K562 (cell line): ENCODE results near the gene AHNAK. TPM values are rescaled to one million over a fixed set of nuclear protein-coding genes. Genes with fewer than 3 reads are reported as not detected.

ENCODE experiments used
- ELF2 ChIP-seq: fragments of 250-450 bp; sonication (Bioruptor Pico); IDR thresholded peaks from 2 replicates; pipeline ENCODE4 v1.5.0; 2021; ENCODE audit warnings: mild to moderate bottlenecking
- FOXJ3 ChIP-seq: sonication (generic); formaldehyde crosslinking; IDR thresholded peaks from 2 replicates; pipeline ENCODE4 v1.4.0; 2020; ENCODE audit warnings: mild to moderate bottlenecking, missing genetic modification reagents
- GATAD2B ChIP-seq: fragments of 450-650 bp; IDR thresholded peaks from 2 replicates; pipeline ENCODE4 v1.6.1; 2017; ENCODE audit warnings: mild to moderate bottlenecking, borderline replicate concordance
- HMGXB4 ChIP-seq: sonication (generic); formaldehyde crosslinking; IDR thresholded peaks from 2 replicates; pipeline ENCODE4 v1.8.1; 2023; ENCODE audit warnings: mild to moderate bottlenecking, missing genetic modification reagents
- KLF1 ChIP-seq: fragments of 450-650 bp; IDR thresholded peaks from 2 replicates; pipeline ENCODE4 v1.6.1; 2016; ENCODE audit warnings: missing genetic modification characterization, missing compliant biosample characterization
- L3MBTL2 ChIP-seq: fragments of 450-650 bp; IDR thresholded peaks from 2 replicates; pipeline ENCODE4 v1.6.1; 2016; ENCODE audit warnings: mild to moderate bottlenecking, moderate library complexity
- NCOA1 ChIP-seq: fragments of 450-650 bp; IDR thresholded peaks from 2 replicates; pipeline ENCODE4 v1.6.1; 2016; ENCODE audit warnings: low read depth
- NCOR1 ChIP-seq: fragments of 450-650 bp; IDR thresholded peaks from 2 replicates; pipeline ENCODE4 v1.6.1; 2016; ENCODE audit warnings: mild to moderate bottlenecking, moderate library complexity
- NELFE ChIP-seq: IDR thresholded peaks from 2 replicates; pipeline ENCODE4 v1.6.1; 2011; ENCODE audit warnings: mild to moderate bottlenecking; ENCODE audit not compliant: insufficient read depth, insufficient read length
- NEUROD1 ChIP-seq: fragments of 150-350 bp; IDR thresholded peaks from 2 replicates; pipeline ENCODE4 v1.6.1; 2014; ENCODE audit warnings: borderline replicate concordance, low read length, low read depth; ENCODE audit not compliant: partially characterized antibody
- NR2F6 ChIP-seq: fragments of 450-650 bp; formaldehyde crosslinking; IDR thresholded peaks from 2 replicates; pipeline ENCODE4 v1.4.0; 2020; ENCODE audit warnings: mild to moderate bottlenecking
- SETDB1 ChIP-seq: IDR thresholded peaks from one replicate; pipeline ENCODE4 v1.6.1; 2012; ENCODE audit warnings: low read length, control low read depth, inconsistent platforms
- SIX5 ChIP-seq, 2 experiments: IDR thresholded peaks; 2 replicates each; pipeline ENCODE4 v1.6.1; 2011; ENCODE audit warnings: low read length in 2 of 2, borderline replicate concordance in 1 of 2, low read depth in 1 of 2, mild to moderate bottlenecking in 1 of 2, moderate library complexity in 1 of 2; ENCODE audit not compliant: insufficient read depth in 1 of 2
- SMARCA4 ChIP-seq: fragments of 450-650 bp; IDR thresholded peaks from 2 replicates; pipeline ENCODE4 v1.6.1; 2016
- STAT6 ChIP-seq: sonication (generic); formaldehyde crosslinking; IDR thresholded peaks from 2 replicates; pipeline ENCODE4 v1.8.1; 2023; ENCODE audit warnings: mild to moderate bottlenecking, missing genetic modification reagents
- TAL1 ChIP-seq: fragments of 450-650 bp; IDR thresholded peaks from 2 replicates; pipeline ENCODE4 v1.6.1; 2016; ENCODE audit warnings: mild to moderate bottlenecking
- TCF15 ChIP-seq: fragments of 250-450 bp; sonication (Bioruptor Pico); IDR thresholded peaks from 2 replicates; pipeline ENCODE4 v1.8.0; 2022; ENCODE audit warnings: moderate library complexity, mild to moderate bottlenecking, inconsistent platforms
- ZNF3 ChIP-seq: fragments of 250-450 bp; sonication (Bioruptor Pico); IDR thresholded peaks from 2 replicates; pipeline ENCODE4 v1.5.0; 2021; ENCODE audit warnings: mild to moderate bottlenecking, moderate library complexity
- ZNF551 ChIP-seq: fragments of 250-450 bp; sonication (Bioruptor Pico); IDR thresholded peaks from 2 replicates; pipeline ENCODE4 v1.5.0; 2021; ENCODE audit warnings: mild to moderate bottlenecking, moderate library complexity
- ZNF589 ChIP-seq: fragments of 200-800 bp; sonication (Bioruptor generic); IDR thresholded peaks from 2 replicates; pipeline ENCODE4 v1.6.1; 2016; ENCODE audit warnings: low read depth, missing genetic modification characterization, missing compliant biosample characterization
- ZNF766 ChIP-seq: fragments of 200-800 bp; sonication (Bioruptor generic); conservative IDR thresholded peaks from 2 replicates; pipeline ENCODE4 v1.6.1; 2016; ENCODE audit warnings: missing genetic modification characterization, missing compliant biosample characterization
- polyA plus RNA-seq, 8 experiments: library from polyadenylated mRNA; depleted of rRNA in 4 of 8; stranded (reverse) in 5 of 8; unstranded in 3 of 8; fragments of >200 nt; fragmentation: Nextera tagmentation in 2 of 8; fragmentation: Illumina TruSeq in 1 of 8; extraction: Ambion mirVana in 2 of 8; extraction: Trizol in 1 of 8; gene quantifications; 2 replicates each; pipeline versions ENCODE4 v1.2.1 to v1.2.3, GENCODE V29; 2011 to 2014; ENCODE audit warnings: inconsistent platforms in 1 of 8, missing spikeins in 1 of 8
- total RNA-seq, 7 experiments: library from RNA; depleted of rRNA in 6 of 7; stranded (reverse); fragments of >200 nt in 6 of 7; fragmentation: Illumina TruSeq in 2 of 7; extraction: Trizol in 2 of 7; gene quantifications; 2 replicates each; pipeline versions ENCODE4 v1.2.1 to v1.2.3, GENCODE V29; 2011 to 2021; ENCODE audit warnings: low replicate concordance in 1 of 7

The AHNAK gene
- total and polyA plus RNA-seq, 9 of the 15 experiments (the other 6 are each of a cell fraction or from before 2014, with no cell fraction given) = 1.5 to 89.7 (median 45.0) TPM

GRCh38 chr11:62472063-62472884, 74.3 kb downstream of the AHNAK start (continued):
- no peak for TF ChIP-seq SIX5 (IDR thresholded peaks at IDR 0.05; ENCODE audit: borderline replicate concordance in 1 of 2, insufficient read depth in 1 of 2, low read depth in 1 of 2, low read length in 2 of 2)
- no peak for TF ChIP-seq KLF1
- 0 out of 2 replicates have a peak, but pooled peaks have one; percentile 33 for TF ChIP-seq ZNF589 (CRISPR knock-in tag)
- TF ChIP-seq NCOR1 = no peak
- TF ChIP-seq ZNF766 = peak; percentile 57; the same call in 1 of the 2 replicates
- TF ChIP-seq NR2F6 (CRISPR knock-in tag) = no peak
- TF ChIP-seq FOXJ3 = no peak
- TF ChIP-seq GATAD2B = no peak
- no peak for TF ChIP-seq HMGXB4
- no peak for TF ChIP-seq NEUROD1
- TF ChIP-seq ZNF3 (CRISPR knock-in tag) = no peak
- TF ChIP-seq ELF2 = no peak
- no peak for TF ChIP-seq ZNF551 (CRISPR knock-in tag)
- no peak for TF ChIP-seq SETDB1
- no peak for TF ChIP-seq L3MBTL2
- no peak for TF ChIP-seq TCF15 (CRISPR knock-in tag)
- TF ChIP-seq TAL1 = no peak
- no peak for TF ChIP-seq STAT6 (CRISPR knock-in tag)
- peak; percentile 53; the same call in 1 of the 2 replicates for TF ChIP-seq NCOA1
- no peak for TF ChIP-seq NELFE
- TF ChIP-seq SMARCA4 = peak; percentile 93
